ENCODE measurements around the gene C3orf33. TPM values are rescaled to one million over a fixed set of nuclear protein-coding genes. Genes with fewer than 3 reads are reported as not detected.

C3orf33 gene
- total and polyA plus RNA-seq, 2 experiments from 2014 or later: 4.8 to 5.5 TPM

- no peaks in the 10 kb centered on the region for H3K4me1 ChIP-seq (ENCODE audit: low read depth)
- TF ChIP-seq CTCF (IDR thresholded peaks at IDR 0.05; ENCODE audit: low read depth, low read length): no peak
- H3K4me3 ChIP-seq: no peak overlapping the region
- H3K27me3 ChIP-seq: no peaks in the 10 kb centered on the region
- H3K9me3 ChIP-seq (ENCODE audit: low read depth): no peaks in the 10 kb centered on the region
- no peaks in the 10 kb centered on the region for H3K36me3 ChIP-seq
- DNase-seq (ENCODE audit: low read depth in 1 of 2, low spot score in 1 of 2): no peak
- H3K27ac ChIP-seq: no peak overlapping the region
Measured at GRCh38 chr3:155791190-155791589, 14.9 kb downstream of the C3orf33 start.

- Histone ChIP-seq H3K4me1 (ENCODE audit: low read depth) (no peaks in the 10 kb centered on the region), H3K9me3 (ENCODE audit: low read depth) (no peaks in the 10 kb centered on the region), H3K4me3 (no peak overlapping the region), H3K27ac (no peak overlapping the region), H3K27me3 (no peaks in the 10 kb centered on the region), H3K36me3 (no peaks in the 10 kb centered on the region)
- DNase-seq (ENCODE audit: low read depth in 1 of 2, low spot score in 1 of 2): no peak
- TF ChIP-seq CTCF (IDR thresholded peaks at IDR 0.05; ENCODE audit: low read depth, low read length): no peak
Measured at GRCh38 chr3:155790272-155790925, 15.7 kb downstream of the C3orf33 start.

- no peak for TF ChIP-seq CTCF (IDR thresholded peaks at IDR 0.05; ENCODE audit: low read depth, low read length)
- Histone ChIP-seq H3K27me3 (no peaks in the 10 kb centered on the region), H3K27ac (no peak overlapping the region), H3K4me3 (no peak overlapping the region), H3K4me1 (ENCODE audit: low read depth) (no peaks in the 10 kb centered on the region), H3K36me3 (no peaks in the 10 kb centered on the region), H3K9me3 (ENCODE audit: low read depth) (no peaks in the 10 kb centered on the region)
- no peak for DNase-seq (ENCODE audit: low read depth in 1 of 2, low spot score in 1 of 2)
Measured at GRCh38 chr3:155785662-155786295, 20.3 kb downstream of the C3orf33 start.

GRCh38 chr3:155782390-155782953 is 23.6 kb downstream of the C3orf33 start:
- no peaks in the 10 kb centered on the region for H3K36me3 ChIP-seq
- H3K4me3 ChIP-seq: no peak overlapping the region
- H3K9me3 ChIP-seq (ENCODE audit: low read depth): no peaks in the 10 kb centered on the region
- no peaks in the 10 kb centered on the region for H3K4me1 ChIP-seq (ENCODE audit: low read depth)
- H3K27me3 ChIP-seq: no peaks in the 10 kb centered on the region
- no peak for TF ChIP-seq CTCF (IDR thresholded peaks at IDR 0.05; ENCODE audit: low read depth, low read length)
- H3K27ac ChIP-seq: no peak overlapping the region
- DNase-seq (ENCODE audit: low read depth in 1 of 2, low spot score in 1 of 2): no peak

GRCh38 chr3:155780291-155780690 is 25.8 kb downstream of the C3orf33 start:
- Histone ChIP-seq H3K4me1 (ENCODE audit: low read depth) (no peaks in the 10 kb centered on the region), H3K27ac (no peak overlapping the region), H3K27me3 (no peaks in the 10 kb centered on the region), H3K4me3 (no peak overlapping the region), H3K9me3 (ENCODE audit: low read depth) (no peaks in the 10 kb centered on the region), H3K36me3 (no peaks in the 10 kb centered on the region)
- no peak for TF ChIP-seq CTCF (IDR thresholded peaks at IDR 0.05; ENCODE audit: low read depth, low read length)
- no peak for DNase-seq (ENCODE audit: low read depth in 1 of 2, low spot score in 1 of 2)

Data from cardiac muscle cell (in vitro differentiated cells and primary cell).